Right lobe of liver (tissue), 4 donors: ENCODE data around the gene SYNM.

Experiments used
- POLR2A ChIP-seq: fragments of 450-650 bp; IDR thresholded peaks from one replicate; pipeline ENCODE4 v1.6.1; 2017; ENCODE audit warnings: antibody characterized with exemption, mild to moderate bottlenecking
- TF ChIP-seq, protein P1 (sequence below), 4 donors: fragments of 200-600 bp in 3 of 4; fragments of 450-650 bp in 1 of 4; IDR thresholded peaks; one replicate each; pipeline versions ENCODE4 v1.5.1 to v1.8.0; 2016 to 2022; ENCODE audit warnings: antibody characterized with exemption in 4 of 4, mild to moderate bottlenecking in 2 of 4
- donor health status: DM: no; HTN: no; CAD: no.
- donor health status: DM: no; HTN: no; CAD: no.
- donor health status: DM: no; HTN: yes; CAD: no.

DNA sequence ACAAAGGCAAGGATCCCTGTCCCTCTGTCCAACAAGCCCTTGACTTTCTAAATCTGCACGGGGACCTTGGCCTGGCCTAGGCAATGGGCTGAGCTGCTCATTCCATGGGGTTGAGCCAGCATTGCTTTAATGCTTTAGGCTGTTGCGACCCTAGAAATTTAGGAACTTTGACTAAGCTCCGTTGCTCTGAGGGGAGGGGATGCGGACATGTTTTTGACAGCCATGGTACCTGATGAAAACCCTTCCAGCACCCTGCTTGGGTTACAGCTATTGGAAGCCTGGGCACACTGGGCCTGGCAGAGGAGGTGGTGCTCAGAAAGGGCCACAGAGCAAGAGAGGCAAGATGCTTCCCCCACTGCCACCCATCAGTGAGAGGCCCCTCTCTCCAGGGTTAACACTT is 37.1 kb downstream of the SYNM start:
- TF ChIP-seq, protein P1, sequence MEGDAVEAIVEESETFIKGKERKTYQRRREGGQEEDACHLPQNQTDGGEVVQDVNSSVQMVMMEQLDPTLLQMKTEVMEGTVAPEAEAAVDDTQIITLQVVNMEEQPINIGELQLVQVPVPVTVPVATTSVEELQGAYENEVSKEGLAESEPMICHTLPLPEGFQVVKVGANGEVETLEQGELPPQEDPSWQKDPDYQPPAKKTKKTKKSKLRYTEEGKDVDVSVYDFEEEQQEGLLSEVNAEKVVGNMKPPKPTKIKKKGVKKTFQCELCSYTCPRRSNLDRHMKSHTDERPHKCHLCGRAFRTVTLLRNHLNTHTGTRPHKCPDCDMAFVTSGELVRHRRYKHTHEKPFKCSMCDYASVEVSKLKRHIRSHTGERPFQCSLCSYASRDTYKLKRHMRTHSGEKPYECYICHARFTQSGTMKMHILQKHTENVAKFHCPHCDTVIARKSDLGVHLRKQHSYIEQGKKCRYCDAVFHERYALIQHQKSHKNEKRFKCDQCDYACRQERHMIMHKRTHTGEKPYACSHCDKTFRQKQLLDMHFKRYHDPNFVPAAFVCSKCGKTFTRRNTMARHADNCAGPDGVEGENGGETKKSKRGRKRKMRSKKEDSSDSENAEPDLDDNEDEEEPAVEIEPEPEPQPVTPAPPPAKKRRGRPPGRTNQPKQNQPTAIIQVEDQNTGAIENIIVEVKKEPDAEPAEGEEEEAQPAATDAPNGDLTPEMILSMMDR (IDR thresholded peaks at IDR 0.05) = no peak
- TF ChIP-seq POLR2A = no peak
